Measurements from ENCODE around the gene SERPINB10.

Gene SERPINB10

DNA sequence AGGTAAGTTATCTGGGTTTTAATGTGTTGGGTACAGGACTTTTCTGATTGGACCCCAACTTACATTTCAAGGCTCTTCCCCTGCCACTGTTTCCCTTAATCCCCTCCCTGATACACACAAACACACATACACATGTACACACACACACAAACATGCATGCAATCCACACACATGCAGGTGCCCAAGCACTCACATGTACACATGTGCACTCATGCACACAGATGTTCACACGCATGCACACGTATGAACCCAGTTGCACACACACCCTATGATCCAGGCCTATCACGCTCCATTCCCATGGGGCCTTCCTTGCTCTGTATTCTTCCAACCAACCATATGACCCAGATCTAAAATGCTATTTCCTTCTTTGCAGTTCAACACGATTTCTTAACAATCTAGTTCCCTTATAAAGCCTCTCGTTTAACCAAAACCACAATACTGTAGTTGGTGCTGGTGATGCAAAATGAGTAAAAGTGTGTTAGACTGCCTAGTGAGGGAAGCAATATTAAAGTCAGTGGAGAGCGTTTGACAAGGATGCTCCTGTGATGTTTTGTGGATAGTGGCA, 73.2 kb downstream of the SERPINB10 start:
- DNase-seq (ENCODE audit: low spot score): no peak

DNA sequence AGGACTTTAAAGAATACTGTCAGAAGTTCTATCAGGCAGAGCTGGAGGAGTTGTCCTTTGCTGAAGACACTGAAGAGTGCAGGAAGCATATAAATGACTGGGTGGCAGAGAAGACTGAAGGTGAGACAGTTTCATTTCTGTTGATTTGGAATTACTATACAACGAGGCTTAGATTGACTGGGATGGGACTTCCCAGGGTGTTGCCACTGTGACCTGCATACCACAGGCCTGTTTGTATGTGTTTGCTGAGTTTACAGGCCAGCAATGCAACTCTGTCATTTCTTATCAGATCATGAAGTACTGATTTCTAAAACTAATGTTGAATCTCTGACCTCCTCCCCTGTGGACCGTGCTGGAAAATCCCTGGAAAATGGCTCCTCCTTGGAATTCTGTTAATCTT, 74.0 kb downstream of the SERPINB10 start:
- DNase-seq (ENCODE audit: low spot score): peak; percentile 8

DNA sequence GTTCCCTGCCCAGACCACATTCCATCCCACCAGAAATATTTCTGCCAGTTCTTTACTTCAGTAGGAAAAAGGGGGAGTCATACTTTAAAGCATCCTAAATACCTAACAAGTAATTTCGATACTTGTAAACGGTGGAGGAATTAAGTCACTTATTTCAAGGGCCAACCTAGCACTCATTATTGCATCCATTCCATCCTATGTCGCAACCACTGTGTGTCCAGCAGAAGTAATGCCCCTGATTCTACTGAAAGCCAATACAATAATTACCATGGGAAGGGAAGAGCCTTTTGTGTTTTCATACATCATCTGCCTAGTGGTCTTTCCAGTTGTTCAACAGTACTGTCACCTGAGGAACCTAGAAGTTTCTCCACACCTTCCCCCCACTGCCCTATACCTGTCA, 74.6 kb downstream of the SERPINB10 start:
- no peak for DNase-seq (ENCODE audit: low spot score)

All from kidney tubule cell (primary cell).